HG03457 (cell line): Measurements from ENCODE around the gene CC2D2A.
A peak's percentile ranks its signal among the peaks of the same experiment; 100 is the strongest.

Experiments
- ATAC-seq: cut with Tn5 transposase; IDR thresholded peaks from one replicate; pipeline ENCODE4 v1.9.1; 2021; ENCODE audit warnings: moderate number of reproducible peaks; ENCODE audit not compliant: unreplicated experiment

CC2D2A gene

DNA sequence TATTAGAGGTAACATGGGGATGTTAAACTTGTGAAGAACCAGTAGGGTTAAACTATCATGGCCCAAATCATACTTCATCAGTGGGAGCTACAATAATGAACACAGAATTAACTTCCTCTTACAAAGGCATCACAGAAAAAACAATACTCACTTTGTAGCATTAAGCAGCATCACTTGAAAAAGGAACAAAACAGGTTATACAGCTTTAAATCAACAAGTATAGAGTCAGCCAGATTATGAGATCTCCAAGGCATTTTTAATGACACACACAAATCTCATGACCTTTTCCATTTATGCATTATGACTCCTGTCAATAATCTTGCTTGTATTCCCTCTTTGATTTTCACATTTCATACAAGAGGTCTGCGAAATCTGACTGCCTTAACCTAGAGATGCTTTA, 167.1 kb downstream of the CC2D2A start:
- ATAC-seq = no peak

DNA sequence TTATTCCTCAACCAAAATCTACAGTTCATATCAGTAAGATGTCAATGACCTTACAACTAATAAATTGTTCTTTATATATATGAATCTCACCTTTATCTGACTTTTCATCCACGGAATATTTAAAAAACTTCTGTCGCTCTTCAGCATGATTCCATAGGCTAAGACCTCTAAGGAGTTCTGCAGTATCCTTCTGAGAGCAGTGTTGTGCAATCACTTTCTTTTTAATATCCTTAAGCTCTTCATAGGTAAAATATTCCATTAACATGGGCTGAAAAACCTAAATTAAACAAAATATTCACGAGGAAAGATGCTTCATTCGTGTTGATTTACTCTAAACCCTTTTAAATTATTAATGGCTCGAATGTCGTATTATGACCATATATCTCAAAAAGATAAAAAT, 168.7 kb downstream of the CC2D2A start:
- ATAC-seq = no peak

GRCh38 chr4:15648600-15648999, 178.9 kb downstream of the CC2D2A start:
- peak; percentile 42 for ATAC-seq

GRCh38 chr4:15649914-15650545, 180.3 kb downstream of the CC2D2A start:
- peak; percentile 37 for ATAC-seq
